ENCODE data around the gene TMEM92. TPM values are rescaled to one million over a fixed set of nuclear protein-coding genes. Genes with fewer than 3 reads are reported as not detected.

TMEM92 gene
- total and polyA plus RNA-seq, 7 donors, result 0.01 to 0.07 TPM; not detected in 5

DNA sequence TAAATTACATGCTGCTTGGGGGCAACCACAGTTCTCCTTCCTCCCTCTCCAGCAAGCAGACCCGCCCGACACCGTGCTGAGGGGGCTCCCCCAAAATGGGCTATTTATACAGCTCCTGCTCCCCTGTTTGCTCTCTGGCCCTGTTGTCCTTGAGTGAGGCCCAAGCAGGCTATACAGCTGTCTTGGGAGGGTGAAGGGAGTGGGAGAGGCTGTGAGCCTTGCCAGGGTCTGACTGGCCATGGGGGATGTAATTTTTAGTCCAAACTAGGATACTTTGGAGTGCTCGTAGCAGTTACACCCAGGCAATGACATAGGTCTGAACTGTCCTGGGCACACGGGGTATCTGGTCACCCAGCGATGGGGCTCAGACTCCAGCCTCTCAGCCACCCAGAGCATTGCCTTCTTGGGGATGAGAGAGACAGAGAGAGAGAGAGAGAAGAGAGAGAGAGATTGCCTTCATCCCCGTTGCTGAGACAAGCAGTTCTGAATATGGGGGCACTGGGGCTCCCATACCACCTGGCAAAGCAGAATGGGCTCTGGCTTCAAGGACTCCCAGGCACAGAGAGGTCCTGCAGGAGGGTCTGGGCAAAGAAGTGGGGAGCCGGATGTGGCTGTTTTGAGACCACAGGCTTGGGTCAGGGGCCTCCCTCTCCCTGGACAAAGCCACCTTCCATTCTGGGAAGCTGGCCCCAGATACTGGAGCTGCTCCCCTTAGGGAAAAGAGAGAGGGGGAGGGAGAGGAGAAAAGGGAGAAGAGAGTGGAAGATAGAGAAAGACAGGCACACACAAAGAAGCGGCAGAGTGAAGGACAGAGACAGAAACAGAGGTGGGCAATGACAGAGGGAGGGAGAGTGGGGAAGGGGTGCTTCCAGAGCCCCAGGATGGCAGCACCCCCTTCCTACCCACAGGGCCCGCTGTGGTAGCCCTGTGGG lies 10.7 kb upstream of the TMEM92 start:
- no peak for ATAC-seq
- Histone ChIP-seq H3K9me3 (no peaks in the 10 kb centered on the region), H3K4me3 (no peak overlapping the region), H3K27ac (no peak overlapping the region), H3K4me1 (no peaks in the 10 kb centered on the region), H3K27me3 (ENCODE audit: insufficient read depth in 3 of 3, low read length in 2 of 3) (no peaks in the 10 kb centered on the region), H3K36me3 (ENCODE audit: insufficient read depth in 1 of 2, low read depth in 1 of 2) (no peaks in the 10 kb centered on the region)
- intact Hi-C loops (cut with DNase I), result no loop called here
- TF ChIP-seq, protein P1, sequence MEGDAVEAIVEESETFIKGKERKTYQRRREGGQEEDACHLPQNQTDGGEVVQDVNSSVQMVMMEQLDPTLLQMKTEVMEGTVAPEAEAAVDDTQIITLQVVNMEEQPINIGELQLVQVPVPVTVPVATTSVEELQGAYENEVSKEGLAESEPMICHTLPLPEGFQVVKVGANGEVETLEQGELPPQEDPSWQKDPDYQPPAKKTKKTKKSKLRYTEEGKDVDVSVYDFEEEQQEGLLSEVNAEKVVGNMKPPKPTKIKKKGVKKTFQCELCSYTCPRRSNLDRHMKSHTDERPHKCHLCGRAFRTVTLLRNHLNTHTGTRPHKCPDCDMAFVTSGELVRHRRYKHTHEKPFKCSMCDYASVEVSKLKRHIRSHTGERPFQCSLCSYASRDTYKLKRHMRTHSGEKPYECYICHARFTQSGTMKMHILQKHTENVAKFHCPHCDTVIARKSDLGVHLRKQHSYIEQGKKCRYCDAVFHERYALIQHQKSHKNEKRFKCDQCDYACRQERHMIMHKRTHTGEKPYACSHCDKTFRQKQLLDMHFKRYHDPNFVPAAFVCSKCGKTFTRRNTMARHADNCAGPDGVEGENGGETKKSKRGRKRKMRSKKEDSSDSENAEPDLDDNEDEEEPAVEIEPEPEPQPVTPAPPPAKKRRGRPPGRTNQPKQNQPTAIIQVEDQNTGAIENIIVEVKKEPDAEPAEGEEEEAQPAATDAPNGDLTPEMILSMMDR (IDR thresholded peaks at IDR 0.05), result no peak
- 72 to 77% (median 75%) methylated on average over 10 of the region's 10 CpGs for WGBS, 3 donors
- DNase-seq, result peak in 1 of 2 donors; percentile 39

DNA sequence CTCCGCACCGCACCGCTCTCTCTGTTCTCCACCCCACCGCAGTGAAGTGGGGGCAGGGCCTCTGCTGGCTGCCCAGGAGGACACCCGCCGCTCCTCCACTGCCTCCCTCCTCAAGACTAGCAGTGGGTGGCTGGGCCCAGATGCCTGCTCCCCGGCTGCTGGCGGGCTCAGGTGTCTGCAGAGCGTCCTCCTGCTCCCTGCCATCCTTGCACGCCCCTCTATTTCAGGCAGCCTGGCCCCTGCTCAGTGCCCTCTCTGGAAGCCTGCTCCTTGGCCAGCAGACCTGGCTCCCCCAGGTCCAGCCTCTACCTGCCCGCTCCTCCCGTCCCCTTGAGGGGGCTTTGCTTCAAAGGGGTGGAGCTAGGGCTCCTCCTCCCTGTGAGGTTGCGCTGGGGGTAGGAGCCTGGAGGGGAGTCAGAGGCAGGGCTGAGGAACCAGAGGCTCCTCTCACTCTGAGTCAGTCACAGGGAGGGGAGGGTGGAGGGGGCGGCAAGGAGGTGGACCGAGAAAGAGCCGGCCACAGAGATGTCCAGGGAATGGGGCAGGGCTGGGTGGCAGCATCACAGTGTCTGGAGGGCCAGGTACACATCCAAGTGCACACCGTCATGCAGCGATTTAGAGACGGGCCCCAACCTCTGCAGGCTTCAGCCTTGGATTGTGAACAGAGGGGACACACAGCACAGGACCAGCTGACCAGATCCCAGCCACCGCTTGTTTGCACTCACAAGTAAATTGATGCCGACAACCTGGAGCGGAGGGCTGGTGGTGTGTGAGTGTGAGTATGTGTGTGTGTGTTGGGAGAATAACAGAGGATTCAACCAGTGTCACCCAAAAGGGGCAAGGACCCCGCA lies 9.8 kb upstream of the TMEM92 start:
- TF ChIP-seq, protein P1 (IDR thresholded peaks at IDR 0.05), result no peak
- no peak overlapping the region for H3K27ac ChIP-seq
- no peaks in the 10 kb centered on the region for H3K27me3 ChIP-seq (ENCODE audit: insufficient read depth in 3 of 3, low read length in 2 of 3)
- 81 to 84% (median 83%) methylated on average over 20 to 23 of the region's 23 CpGs for WGBS, 3 donors
- H3K36me3 ChIP-seq (ENCODE audit: insufficient read depth in 1 of 2, low read depth in 1 of 2), result no peaks in the 10 kb centered on the region
- DNase-seq (no peak), ATAC-seq (no peak)
- no peak overlapping the region for H3K4me3 ChIP-seq
- no peaks in the 10 kb centered on the region for H3K4me1 ChIP-seq
- intact Hi-C loops (cut with DNase I), result no loop called here
- H3K9me3 ChIP-seq, result no peaks in the 10 kb centered on the region

DNA sequence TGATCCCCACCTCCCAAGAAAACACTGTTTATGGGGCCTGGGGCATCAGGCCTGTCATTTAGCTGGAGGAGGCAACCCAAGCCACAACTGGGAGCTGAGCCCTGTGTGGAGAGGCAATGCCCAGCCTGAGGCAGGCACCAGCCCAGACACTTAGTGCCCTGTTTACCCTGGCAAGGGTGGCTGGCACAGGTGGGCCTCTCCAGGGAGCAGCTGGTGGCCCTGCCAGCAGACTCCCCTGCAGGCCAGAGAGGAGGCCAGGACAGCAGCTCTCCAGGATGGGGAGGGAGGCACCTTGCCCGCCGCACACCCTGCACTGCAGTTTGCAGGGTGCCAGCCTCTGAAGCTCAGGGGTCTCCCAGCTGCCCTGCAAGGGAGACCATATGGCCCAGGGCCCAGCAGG lies 9.1 kb upstream of the TMEM92 start:
- Histone ChIP-seq H3K36me3 (ENCODE audit: insufficient read depth in 1 of 2, low read depth in 1 of 2) (no peaks in the 10 kb centered on the region), H3K4me3 (no peak overlapping the region), H3K27me3 (ENCODE audit: insufficient read depth in 3 of 3, low read length in 2 of 3) (no peaks in the 10 kb centered on the region), H3K9me3 (no peaks in the 10 kb centered on the region), H3K27ac (no peak overlapping the region), H3K4me1 (no peaks in the 10 kb centered on the region)
- 75 to 88% (median 79%) methylated on average over 2 of the region's 2 CpGs for WGBS, 3 donors
- TF ChIP-seq, protein P1 (IDR thresholded peaks at IDR 0.05), result no peak
- ATAC-seq, result no peak
- intact Hi-C loops (cut with DNase I), result no loop called here
- DNase-seq, result no peak

DNA sequence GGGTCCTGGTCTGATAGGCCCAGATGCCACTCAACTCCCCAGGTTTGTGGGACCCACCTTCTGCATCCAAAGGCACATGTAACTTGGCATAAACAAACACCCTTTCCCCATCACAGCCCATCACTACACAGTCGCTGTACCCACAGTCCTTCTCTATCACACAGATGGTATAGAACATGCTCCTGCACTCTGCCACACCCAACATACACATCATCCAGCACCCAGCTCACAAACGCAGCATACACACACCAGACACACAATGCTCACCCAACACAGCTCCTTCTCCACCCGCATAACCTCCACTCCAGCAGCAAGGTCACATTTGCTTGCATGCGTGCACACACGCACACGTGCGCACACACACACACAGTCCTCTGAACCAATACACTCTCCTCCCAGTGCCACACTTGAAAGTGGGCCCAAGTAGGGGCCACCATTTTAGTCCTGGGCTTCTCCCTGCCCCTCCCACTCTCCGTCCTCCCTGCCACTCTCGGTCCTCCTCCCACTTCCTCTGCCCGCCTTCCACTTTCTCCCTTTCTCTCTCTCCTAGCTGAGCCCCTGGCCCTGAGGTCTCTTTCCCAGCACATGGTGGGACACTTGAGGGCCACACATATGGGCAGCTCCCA lies 8.5 kb upstream of the TMEM92 start:
- Histone ChIP-seq H3K27me3 (ENCODE audit: insufficient read depth in 3 of 3, low read length in 2 of 3) (no peaks in the 10 kb centered on the region), H3K27ac (no peak overlapping the region), H3K4me3 (no peak overlapping the region), H3K36me3 (ENCODE audit: insufficient read depth in 1 of 2, low read depth in 1 of 2) (no peaks in the 10 kb centered on the region), H3K4me1 (no peaks in the 10 kb centered on the region), H3K9me3 (no peaks in the 10 kb centered on the region)
- DNase-seq (no peak), ATAC-seq (no peak)
- TF ChIP-seq, protein P1 (IDR thresholded peaks at IDR 0.05), result no peak
- intact Hi-C loops (cut with DNase I), result no loop called here
- 81 to 88% (median 85%) methylated on average over 10 of the region's 10 CpGs for WGBS, 3 donors
